ENCODE data around the gene SALL1. TPM values are rescaled to one million over a fixed set of nuclear protein-coding genes. Genes with fewer than 3 reads are reported as not detected.

SALL1 gene
- total RNA-seq, 1 donor from 2014 or later, result 15.0 TPM

GRCh38 chr16:51152691-51153576, 1.9 kb upstream of the SALL1 start:
- FAIRE-seq, result no peak
- Mint-ChIP-seq H3K36me3 (ENCODE audit: low read depth, unreplicated experiment) (peaks cover 2% of the 10 kb centered on the region), H3K27ac (ENCODE audit: unreplicated experiment) (peak overlapping the region; percentile 90), H3K9me3 (ENCODE audit: unreplicated experiment) (peaks cover 6% of the 10 kb centered on the region), H3K4me1 (ENCODE audit: low read depth, unreplicated experiment) (peaks cover 25% of the 10 kb centered on the region), H3K27me3 (ENCODE audit: low read depth, unreplicated experiment) (peaks cover 33% of the 10 kb centered on the region), H3K4me3 (ENCODE audit: unreplicated experiment) (peak overlapping the region; percentile 88)
- Histone ChIP-seq H4K20me1 (ENCODE audit: insufficient read depth, low read length) (peaks cover 5% of the 10 kb centered on the region), H3K36me3 (ENCODE audit: insufficient read depth, low read length) (no peaks in the 10 kb centered on the region), H3K9me3 (ENCODE audit: insufficient read depth, low read depth, low read length) (no peaks in the 10 kb centered on the region), H3K4me2 (ENCODE audit: low read length) (peak overlapping the region; percentile 92), H3K4me3 (ENCODE audit: insufficient read depth, low read depth, low read length) (peak overlapping the region; percentile 74), H3K27ac (ENCODE audit: low read depth, low read length) (peak overlapping the region; percentile 68), H3K27me3 (ENCODE audit: insufficient read depth, low read length) (peaks cover 13% of the 10 kb centered on the region), H2AFZ (ENCODE audit: low read depth, low read length) (peak overlapping the region; percentile 67), H3K9ac (ENCODE audit: low read length) (peak overlapping the region; percentile 89), H3K79me2 (ENCODE audit: insufficient read depth, low read length) (peaks cover 45% of the 10 kb centered on the region), H3K4me1 (ENCODE audit: insufficient read depth, low read length) (peaks cover 14% of the 10 kb centered on the region)
- TF ChIP-seq CTCF (IDR thresholded peaks at IDR 0.05; ENCODE audit: insufficient read depth, low read depth, low read length) (no peak), EZH2 (IDR thresholded peaks at IDR 0.05; ENCODE audit: insufficient read depth, low read length) (no peak)
- peak; percentile 53 for DNase-seq (ENCODE audit: low read depth)

- Mint-ChIP-seq H3K27me3 (ENCODE audit: low read depth, unreplicated experiment) (peaks cover 25% of the 10 kb centered on the region), H3K4me3 (ENCODE audit: unreplicated experiment) (peak overlapping the region; percentile 83), H3K36me3 (ENCODE audit: low read depth, unreplicated experiment) (peaks cover 2% of the 10 kb centered on the region), H3K27ac (ENCODE audit: unreplicated experiment) (no peak overlapping the region), H3K9me3 (ENCODE audit: unreplicated experiment) (peaks cover 4% of the 10 kb centered on the region), H3K4me1 (ENCODE audit: low read depth, unreplicated experiment) (peaks cover 24% of the 10 kb centered on the region)
- Histone ChIP-seq H3K9me3 (ENCODE audit: insufficient read depth, low read depth, low read length) (no peaks in the 10 kb centered on the region), H3K4me3 (ENCODE audit: insufficient read depth, low read depth, low read length) (peak overlapping the region; percentile 74), H4K20me1 (ENCODE audit: insufficient read depth, low read length) (peaks cover 5% of the 10 kb centered on the region), H3K27me3 (ENCODE audit: insufficient read depth, low read length) (peaks cover 10% of the 10 kb centered on the region), H3K4me2 (ENCODE audit: low read length) (peak overlapping the region; percentile 92), H2AFZ (ENCODE audit: low read depth, low read length) (no peak overlapping the region), H3K9ac (ENCODE audit: low read length) (peak overlapping the region; percentile 89), H3K4me1 (ENCODE audit: insufficient read depth, low read length) (peaks cover 19% of the 10 kb centered on the region), H3K79me2 (ENCODE audit: insufficient read depth, low read length) (peaks cover 53% of the 10 kb centered on the region), H3K27ac (ENCODE audit: low read depth, low read length) (peak overlapping the region; percentile 77), H3K36me3 (ENCODE audit: insufficient read depth, low read length) (no peaks in the 10 kb centered on the region)
- FAIRE-seq, result no peak
- no peak for TF ChIP-seq CTCF (IDR thresholded peaks at IDR 0.05; ENCODE audit: insufficient read depth, low read depth, low read length)
- no peak for TF ChIP-seq EZH2 (IDR thresholded peaks at IDR 0.05; ENCODE audit: insufficient read depth, low read length)
- peak; percentile 83 for DNase-seq (ENCODE audit: low read depth)
These were observed 1.0 kb upstream of the SALL1 start for GRCh38 chr16:51151961-51152663.

All from astrocyte (in vitro differentiated cells and primary cell).